GM18511 (cell line): ENCODE measurements around the gene UROC1.

ENCODE experiments used
- ATAC-seq: cut with Tn5 transposase; IDR thresholded peaks from one replicate; pipeline ENCODE4 v1.9.1; 2021; ENCODE audit warnings: mild to moderate bottlenecking, moderate library complexity; ENCODE audit not compliant: unreplicated experiment

UROC1 gene

GRCh38 chr3:126497956-126498355 lies 19.6 kb downstream of the UROC1 start:
- ATAC-seq, result no peak

DNA sequence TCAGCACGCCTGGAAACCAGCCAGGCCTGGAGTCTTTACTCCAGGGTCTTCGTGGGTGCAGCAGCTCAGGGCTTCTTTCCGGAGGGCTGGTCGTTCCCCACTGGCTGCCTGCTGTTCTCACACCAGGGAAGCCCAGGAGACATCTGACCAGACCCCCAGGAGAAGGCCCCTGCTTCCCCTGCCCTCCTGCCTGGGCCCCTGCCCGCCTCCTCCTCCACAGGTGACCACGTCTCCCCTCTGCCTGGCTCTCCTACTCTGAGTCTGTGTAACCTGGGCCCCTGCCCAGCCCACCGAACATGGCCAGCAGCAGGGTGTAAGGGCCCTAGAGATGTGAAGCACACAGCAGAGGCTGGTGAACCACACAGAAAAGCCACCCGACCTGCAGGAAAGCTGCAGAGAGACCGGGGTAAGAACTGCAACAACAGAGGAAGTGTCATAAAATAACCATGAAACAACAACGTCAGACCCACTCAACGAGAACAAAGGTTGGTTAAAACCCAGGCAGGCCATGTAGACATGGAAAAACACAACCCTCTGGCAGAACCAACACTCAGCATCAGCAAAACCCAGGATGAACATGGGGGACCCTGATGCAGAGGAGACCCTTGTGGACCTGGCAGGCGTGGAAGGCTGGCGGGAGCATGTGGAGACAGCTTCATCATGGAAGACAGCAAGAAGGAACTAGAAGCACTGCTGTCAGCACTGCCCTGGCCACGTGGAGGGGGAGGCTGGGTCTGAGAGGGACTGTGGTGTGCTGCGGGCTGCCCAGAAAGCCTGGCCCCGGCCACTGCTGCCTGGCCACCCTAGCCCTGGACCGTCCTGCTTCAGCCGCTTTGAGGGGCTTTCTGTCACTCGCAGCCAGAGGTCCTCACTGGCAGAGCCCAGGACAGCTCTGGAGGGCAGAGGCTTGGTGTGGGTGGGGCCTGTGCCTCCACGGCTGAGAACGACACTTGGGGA lies 20.4 kb downstream of the UROC1 start:
- no peak for ATAC-seq

DNA sequence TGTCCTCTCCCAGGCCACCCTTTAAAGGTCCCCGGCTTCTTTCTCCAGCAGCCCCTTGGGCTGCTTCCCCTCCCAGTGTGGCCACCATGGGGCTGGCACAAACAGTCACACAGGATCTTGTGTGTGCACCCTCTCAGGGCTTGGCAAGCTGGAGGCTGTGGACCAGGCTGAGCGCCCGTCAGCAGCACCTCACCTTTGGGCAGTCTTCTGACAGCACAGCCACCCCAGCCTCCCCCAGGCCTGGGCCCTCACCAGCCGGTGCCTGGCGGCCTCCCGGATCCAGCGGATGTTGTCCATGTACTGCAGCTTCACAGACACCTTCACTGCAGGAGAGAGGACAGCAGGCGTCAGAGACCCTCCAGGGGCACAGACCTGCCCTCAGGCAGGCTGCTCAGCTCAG lies 21.8 kb downstream of the UROC1 start:
- no peak for ATAC-seq

DNA sequence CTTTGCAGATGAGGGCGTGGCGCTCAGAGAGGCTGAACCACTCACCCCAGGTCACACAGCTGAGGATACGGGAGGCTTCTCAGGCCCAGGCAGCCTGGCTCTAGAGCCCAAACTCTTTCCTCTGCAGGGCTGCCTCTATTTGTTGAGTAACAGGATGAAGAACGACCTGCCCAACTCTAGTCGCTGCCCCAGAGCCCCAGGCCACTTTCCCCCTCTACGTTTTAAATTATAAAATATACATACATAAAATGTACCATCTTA lies 22.7 kb downstream of the UROC1 start:
- no peak for ATAC-seq

DNA sequence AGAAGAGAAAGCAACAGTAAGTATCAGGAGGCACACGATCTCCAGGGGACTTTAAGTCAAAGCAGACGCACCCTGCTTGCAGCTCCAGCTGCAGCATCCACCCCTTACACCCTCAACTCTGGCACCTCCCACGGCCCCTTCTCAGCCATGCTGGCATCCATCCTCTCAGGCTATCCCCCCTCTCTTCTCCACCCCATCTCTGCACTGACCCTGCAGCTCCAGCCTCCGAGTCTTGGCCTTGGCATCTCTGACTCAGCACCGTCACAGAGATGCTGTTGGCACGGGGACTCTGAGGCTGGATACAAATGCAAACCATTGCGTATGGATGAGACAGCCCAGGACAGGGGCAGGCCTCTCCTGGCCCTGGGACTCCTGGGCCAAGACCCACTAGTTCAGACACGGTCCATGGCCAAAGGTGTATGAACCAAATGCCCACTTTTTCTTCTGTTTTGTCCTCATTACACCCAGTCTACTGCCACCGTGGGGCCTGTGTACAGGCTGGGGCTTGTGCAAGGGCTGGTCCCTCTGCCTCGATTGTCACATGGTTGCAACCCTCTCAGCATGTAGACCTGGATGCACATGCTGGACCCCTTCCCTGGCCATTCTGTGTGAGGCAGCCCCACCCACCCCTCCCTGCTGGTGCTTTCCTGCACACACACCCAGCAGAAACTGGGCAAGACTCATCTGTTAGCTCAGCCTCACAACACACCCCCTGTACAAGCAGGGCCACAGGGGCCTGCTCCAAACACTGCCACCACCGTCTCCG lies 23.2 kb downstream of the UROC1 start:
- ATAC-seq, result no peak

DNA sequence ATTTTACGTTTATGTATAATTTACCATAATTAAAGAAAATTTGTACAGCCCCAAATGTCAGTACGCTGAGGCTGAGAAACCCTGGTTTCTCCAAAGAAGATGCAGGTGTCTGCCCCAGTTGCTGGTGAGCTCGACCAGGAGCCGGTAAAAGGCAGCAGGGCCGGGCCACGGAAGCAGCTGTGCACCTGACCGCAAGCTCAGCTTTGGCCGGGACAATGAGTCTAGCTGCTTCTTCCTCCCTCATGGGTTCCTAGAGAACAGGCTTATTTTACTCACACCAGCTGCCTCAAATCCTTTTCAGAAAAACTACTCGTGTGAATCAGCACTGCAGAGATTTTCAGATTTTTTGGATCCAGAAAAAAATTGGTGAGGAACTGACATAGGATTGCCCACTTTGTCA lies 23.8 kb downstream of the UROC1 start:
- ATAC-seq, result no peak

DNA sequence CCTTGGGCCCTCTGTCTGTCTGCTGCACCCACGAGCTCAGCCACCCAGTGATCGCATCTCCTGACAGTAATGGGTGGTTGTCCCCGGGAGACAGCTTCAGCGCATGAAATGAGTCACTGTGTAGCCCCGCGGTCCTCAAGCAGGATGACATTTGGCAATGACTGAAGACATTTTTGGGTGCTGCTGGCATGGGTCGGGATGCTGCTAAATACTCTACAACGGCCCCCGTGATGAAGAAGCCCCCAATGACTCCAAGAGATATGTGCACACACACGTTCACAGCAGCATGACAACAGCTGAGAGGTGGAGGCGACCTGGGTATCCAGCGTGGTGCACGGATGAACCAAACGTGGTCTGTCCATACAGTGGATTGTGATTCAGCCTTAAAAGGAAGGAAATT lies 24.5 kb downstream of the UROC1 start:
- ATAC-seq, result no peak

DNA sequence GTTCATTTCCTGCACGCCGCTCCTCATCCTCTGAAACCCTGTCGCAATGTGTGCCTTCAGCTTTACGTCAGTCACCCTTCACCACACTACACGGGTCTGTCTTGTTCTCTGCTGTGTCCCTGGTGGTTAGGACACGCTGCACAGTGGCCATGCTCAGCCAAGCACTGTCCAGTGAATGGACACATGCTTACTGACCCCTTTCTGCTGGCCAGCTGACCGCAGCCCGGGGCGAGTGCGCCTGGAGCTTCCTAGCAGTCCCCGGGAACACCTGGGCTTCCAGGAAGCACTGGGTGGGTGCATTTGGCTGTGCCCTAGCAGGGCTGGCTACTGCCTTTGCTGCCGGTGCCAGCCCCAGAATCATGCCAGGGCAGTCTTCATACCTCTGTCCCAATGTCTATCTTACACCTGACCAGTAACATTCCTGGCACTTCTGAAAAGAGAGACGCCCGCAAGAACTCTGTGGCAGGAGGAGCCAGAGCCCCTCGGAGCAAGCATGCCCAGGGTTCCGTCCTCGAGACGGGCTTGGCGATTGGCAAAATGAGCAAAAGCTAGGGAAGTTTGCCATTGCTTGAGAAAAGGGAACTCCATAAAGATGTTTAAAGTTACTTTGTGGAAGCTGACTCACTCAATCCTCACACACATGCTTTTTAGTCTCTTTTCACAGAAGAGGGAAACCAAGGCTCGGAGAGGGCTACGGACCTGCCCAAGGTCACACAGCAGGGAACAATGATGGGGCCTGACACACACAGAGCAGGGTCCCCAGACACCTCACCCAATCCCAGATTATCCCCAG lies 26.2 kb downstream of the UROC1 start:
- no peak for ATAC-seq

DNA sequence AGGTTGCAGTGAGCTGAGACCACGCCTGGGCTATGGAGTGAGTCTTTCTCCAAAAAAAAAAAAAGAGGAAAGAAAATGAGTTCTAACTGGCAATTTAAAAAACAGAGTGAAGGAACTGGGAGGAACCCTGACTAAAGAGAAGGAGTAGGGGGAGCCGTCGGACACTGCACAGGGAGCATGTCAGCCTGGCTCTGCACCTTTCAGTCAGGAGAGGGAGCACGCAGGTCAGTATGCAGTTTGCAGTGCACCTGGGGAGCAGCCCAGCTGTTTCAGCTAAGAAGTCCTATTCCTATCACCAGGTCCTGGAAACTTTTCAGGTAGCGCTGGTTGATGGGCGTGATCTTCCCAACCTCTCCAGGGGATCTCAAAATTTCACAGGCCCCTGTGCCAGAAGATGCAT lies 27.0 kb downstream of the UROC1 start:
- ATAC-seq, result no peak

GRCh38 chr3:126488886-126489569 lies 28.5 kb downstream of the UROC1 start:
- ATAC-seq, result no peak

DNA sequence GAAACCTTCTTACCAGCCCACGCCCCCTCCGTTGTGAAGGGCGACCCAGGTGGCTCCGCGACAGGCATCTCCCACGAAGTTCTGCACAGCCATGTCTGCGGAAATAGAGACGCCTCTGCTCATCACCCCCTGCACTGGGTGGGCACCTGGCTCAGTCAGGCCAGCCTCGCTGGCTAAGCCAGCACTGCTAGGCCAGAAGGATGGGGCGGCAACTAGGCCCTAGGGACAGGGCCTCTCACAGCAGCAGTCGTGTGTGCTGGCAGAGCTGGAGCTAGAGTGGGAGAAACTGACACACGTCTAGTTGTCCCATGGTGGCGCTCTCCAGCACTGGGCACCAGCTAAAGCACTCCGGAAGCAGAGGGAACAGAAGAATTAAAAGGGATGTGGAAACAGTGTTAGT lies 29.4 kb downstream of the UROC1 start:
- no peak for ATAC-seq

DNA sequence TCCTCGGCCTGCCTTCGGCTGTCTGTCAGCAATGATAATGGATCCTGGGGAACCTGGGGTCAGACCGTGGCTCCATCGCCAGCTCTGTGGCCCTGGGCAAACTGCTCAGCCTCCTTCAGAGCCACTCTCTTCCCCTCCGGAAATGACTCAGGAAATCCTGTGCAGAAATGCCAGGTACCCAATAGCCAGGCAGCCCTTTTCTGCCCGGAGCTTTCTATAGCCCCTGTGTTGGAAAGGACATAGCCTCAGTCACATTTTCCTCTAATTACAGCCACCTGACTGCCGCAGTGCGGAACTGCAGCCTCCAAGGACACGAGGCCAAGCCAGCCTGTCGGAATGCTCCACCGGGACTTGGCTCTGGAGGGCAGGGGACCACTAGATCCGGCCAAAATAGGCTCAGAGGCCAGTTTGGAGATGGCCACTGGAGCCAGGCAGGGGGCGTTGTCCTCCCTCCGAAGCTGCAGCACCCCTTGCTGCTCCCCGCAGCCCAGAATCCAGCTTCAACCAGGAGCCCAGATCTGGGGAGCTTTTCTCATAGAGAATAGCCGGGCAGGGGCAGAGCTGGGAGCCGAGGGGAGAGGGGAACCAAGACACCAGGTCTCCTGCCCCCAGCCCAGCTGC lies 30.3 kb downstream of the UROC1 start:
- no peak for ATAC-seq

DNA sequence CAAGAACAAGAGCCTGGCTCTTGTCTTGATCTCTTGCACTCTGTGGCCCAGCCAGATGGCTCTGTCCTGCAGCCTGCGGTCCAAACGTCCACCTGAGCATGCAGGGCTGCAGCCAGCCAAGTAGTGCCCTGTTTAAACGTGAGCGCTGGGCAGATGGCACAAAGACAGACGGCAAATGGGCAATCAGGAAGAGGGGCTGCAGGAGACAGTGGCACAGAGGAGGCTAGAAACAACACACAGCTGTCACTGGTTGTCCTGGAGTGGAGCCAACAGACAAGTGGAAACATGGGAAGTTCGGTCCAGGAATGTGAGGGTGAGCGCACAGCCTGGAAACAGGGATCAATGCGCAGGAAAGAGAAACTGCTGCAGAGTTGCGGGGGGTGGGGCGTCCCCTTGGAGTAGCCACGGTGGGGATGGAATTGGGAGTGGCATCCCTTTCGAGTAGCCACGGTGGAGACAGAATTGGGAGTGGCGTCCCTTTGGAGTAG lies 31.2 kb downstream of the UROC1 start:
- ATAC-seq, result no peak

- no peak for ATAC-seq
These were observed 31.6 kb downstream of the UROC1 start for GRCh38 chr3:126485956-126486355.

GRCh38 chr3:126485176-126485897 lies 32.2 kb downstream of the UROC1 start:
- no peak for ATAC-seq

GRCh38 chr3:126484662-126485061 lies 32.9 kb downstream of the UROC1 start:
- no peak for ATAC-seq

- no peak for ATAC-seq
These were observed 33.4 kb downstream of the UROC1 start for GRCh38 chr3:126484148-126484547.

- ATAC-seq, result no peak
These were observed 34.2 kb downstream of the UROC1 start for GRCh38 chr3:126483321-126483761.

GRCh38 chr3:126482503-126483255 lies 34.9 kb downstream of the UROC1 start:
- no peak for ATAC-seq
